Common myeloid progenitor, CD34-positive (primary cell): ENCODE results near the gene DLGAP4.

Experiments
- CTCF ChIA-PET: fragments of 350-600 bp; sonication (Branson Sonifier 250); formaldehyde crosslinking; loops from one replicate; lab custom pipeline; 2021; ENCODE audit warnings: antibody characterized with exemption; lab: Charles Lee
- POLR2A ChIA-PET: fragments of 350-600 bp; sonication (Branson Sonifier 250); formaldehyde crosslinking; loops from one replicate; lab custom pipeline; 2021; ENCODE audit warnings: antibody characterized with exemption; lab: Charles Lee
- DNase-seq, 3 donors: peaks; one replicate each; pipeline versions ENCODE4 v3.0.0 to v3.0.0-alpha.2; 2013
- H3K27ac ChIP-seq, 2 experiments: 1 replicate in 1 of 2; 2 replicates in 1 of 2; pipeline ENCODE4 v1.7.0; 2013; ENCODE audit warnings: inconsistent platforms in 2 of 2, low read length in 2 of 2, mild to moderate bottlenecking in 2 of 2, low read depth in 1 of 2, moderate library complexity in 1 of 2; ENCODE audit not compliant: severe bottlenecking in 2 of 2, insufficient read depth in 1 of 2, poor library complexity in 1 of 2
- H3K27me3 ChIP-seq, 5 experiments: replicated peaks in 2 of 5; 1 replicate in 3 of 5; 2 replicates in 2 of 5; pipeline versions ENCODE4 v1.6.1 to v1.7.0; 2013; ENCODE audit warnings: low read length in 4 of 5, mild to moderate bottlenecking in 2 of 5, moderate library complexity in 2 of 5, inconsistent platforms in 1 of 5; ENCODE audit not compliant: insufficient read depth in 5 of 5, control insufficient read depth in 4 of 5
- H3K36me3 ChIP-seq, 4 experiments: 1 replicate in 2 of 4; 2 replicates in 2 of 4; pipeline versions ENCODE4 v1.6.1 to v1.7.0; 2013; ENCODE audit warnings: low read length in 3 of 4, control low read depth in 1 of 4, mild to moderate bottlenecking in 1 of 4; ENCODE audit not compliant: control insufficient read depth in 4 of 4, insufficient read depth in 4 of 4
- H3K4me1 ChIP-seq, 4 experiments: 1 replicate in 3 of 4; 2 replicates in 1 of 4; pipeline versions ENCODE4 v1.6.1 to v1.7.1; 2013; ENCODE audit warnings: low read length in 3 of 4, mild to moderate bottlenecking in 3 of 4, control low read depth in 1 of 4, inconsistent platforms in 1 of 4, moderate library complexity in 1 of 4; ENCODE audit not compliant: control insufficient read depth in 4 of 4, insufficient read depth in 4 of 4; ENCODE audit errors: control extremely low read depth in 1 of 4
- H3K4me3 ChIP-seq, 7 experiments: 1 replicate in 4 of 7; 2 replicates in 3 of 7; pipeline versions ENCODE4 v1.5.1 to v1.7.0; 2013; ENCODE audit warnings: mild to moderate bottlenecking in 7 of 7, low read length in 6 of 7, moderate library complexity in 6 of 7, inconsistent platforms in 2 of 7, low read depth in 2 of 7, control low read depth in 1 of 7; ENCODE audit not compliant: insufficient read depth in 4 of 7, control insufficient read depth in 1 of 7; ENCODE audit errors: extremely low read depth in 1 of 7
- H3K9me3 ChIP-seq, 5 experiments: 1 replicate in 4 of 5; 2 replicates in 1 of 5; pipeline versions ENCODE4 v1.6.1 to v1.7.1; 2013; ENCODE audit warnings: low read length in 4 of 5, mild to moderate bottlenecking in 2 of 5, inconsistent platforms in 1 of 5, low read depth in 1 of 5, moderate library complexity in 1 of 5; ENCODE audit not compliant: control insufficient read depth in 4 of 5, insufficient read depth in 2 of 5; ENCODE audit errors: control extremely low read depth in 1 of 5
- WGBS: methylation state at CpG from one replicate; pipeline ENCODE4 v1.1.5; 2013; ENCODE audit not compliant: insufficient coverage; 5-methylcytosine and 5-hydroxymethylcytosine counted together

DLGAP4 gene

DNA sequence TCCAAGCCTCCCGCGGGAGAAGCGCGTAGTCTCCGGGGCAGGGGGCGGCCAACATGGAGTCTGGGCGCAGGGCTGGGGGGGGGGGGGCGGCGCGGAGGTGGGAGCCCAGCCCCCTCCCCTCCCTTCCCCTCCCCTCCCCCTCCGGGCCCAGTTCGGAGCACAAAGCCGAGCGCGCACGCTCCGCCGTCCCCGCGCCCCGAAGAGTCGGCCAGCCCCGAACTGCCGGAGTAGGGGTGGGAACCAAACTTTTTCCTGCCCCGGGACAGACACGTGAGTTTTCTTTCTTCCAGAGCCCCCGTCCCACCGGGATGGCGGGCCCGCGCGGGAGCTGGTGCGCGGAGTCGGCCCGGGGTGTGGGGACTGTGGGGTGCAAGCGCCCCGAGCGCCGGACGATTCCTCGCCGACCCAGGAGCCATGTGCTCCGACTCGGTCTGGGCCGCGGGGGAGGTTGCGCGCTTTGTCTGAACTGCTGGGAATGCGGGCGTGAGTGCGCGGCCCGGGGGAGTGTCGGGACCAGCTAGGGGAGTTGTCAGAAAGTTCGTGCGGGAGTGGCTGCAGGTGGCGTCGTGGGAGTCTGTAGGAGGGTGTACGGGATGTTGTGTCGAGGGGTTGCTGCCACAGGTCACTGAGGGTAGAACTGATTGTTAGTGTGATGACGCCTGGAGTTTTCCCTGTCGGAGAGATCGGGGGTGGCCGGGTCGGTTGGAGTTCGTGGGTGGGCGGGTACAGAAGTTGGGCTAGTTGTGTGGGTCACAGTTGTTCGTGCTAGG is 268.4 kb downstream of the DLGAP4 start:
- peak overlapping the region; percentile 73 to 89 (median 81) for H3K4me3 ChIP-seq
- POLR2A ChIA-PET, result interaction anchor here (0.7 to 2.4 kb wide), 7 partner anchors 14 to 286 kb away, joined by 3 to 12 read pairs (median 3); partner anchors contain the start of gene RAB5IF
- CTCF ChIA-PET, result interaction anchor here (1.3 to 13.1 kb wide), 3 partner anchors 13 to 31 kb away, joined by 9 to 108 read pairs (median 21); partner anchors contain the start of gene RAB5IF
- peak overlapping the region; percentile 94 to 96 for H3K27ac ChIP-seq
- peaks cover 2 to 44% (median 36%) of the 10 kb centered on the region in 4 experiments for H3K4me1 ChIP-seq
- WGBS, result 0% methylated on average over 37 of the region's 69 CpGs
- peaks cover 6 to 23% (median 12%) of the 10 kb centered on the region in 4 experiments for H3K36me3 ChIP-seq
- no peaks in the 10 kb centered on the region for H3K9me3 ChIP-seq
- no peaks in the 10 kb centered on the region for H3K27me3 ChIP-seq
- peak in 2 of 3 donors; percentile 69 to 71 for DNase-seq

- CTCF ChIA-PET, result interaction anchor here (1.3 to 13.1 kb wide), 3 partner anchors 12 to 30 kb away, joined by 9 to 108 read pairs (median 21); partner anchors contain the start of gene RAB5IF
- Histone ChIP-seq H3K4me3 (peak overlapping the region in 3 of 7 experiments; percentile 21 to 89 (median 81)), H3K36me3 (peaks cover 8 to 35% (median 24%) of the 10 kb centered on the region in 4 experiments), H3K27me3 (no peaks in the 10 kb centered on the region), H3K27ac (peak overlapping the region in 1 of 2 experiments; percentile 66), H3K4me1 (peaks cover 2 to 43% (median 36%) of the 10 kb centered on the region in 4 experiments), H3K9me3 (no peaks in the 10 kb centered on the region)
- POLR2A ChIA-PET, result interaction anchor here (0.6 to 1.4 kb wide), 3 partner anchors 10 to 14 kb away, joined by 3 to 5 read pairs (median 3); no protein-coding TSS in a partner anchor
- no peak for DNase-seq
- WGBS, result 67% methylated on average over 1 of the region's 1 CpG
Observed at GRCh38 chr20:36576081-36576445, 269.9 kb downstream of the DLGAP4 start.
